ENCODE results near the gene CAPZA1. TPM values are rescaled to one million over a fixed set of nuclear protein-coding genes. Genes with fewer than 3 reads are reported as not detected.

CAPZA1 gene
- total and polyA plus RNA-seq, 10 of the 15 experiments (the other 5 are each of a cell fraction or from before 2014, with no cell fraction given) = 187 to 886 (median 278) TPM

DNA sequence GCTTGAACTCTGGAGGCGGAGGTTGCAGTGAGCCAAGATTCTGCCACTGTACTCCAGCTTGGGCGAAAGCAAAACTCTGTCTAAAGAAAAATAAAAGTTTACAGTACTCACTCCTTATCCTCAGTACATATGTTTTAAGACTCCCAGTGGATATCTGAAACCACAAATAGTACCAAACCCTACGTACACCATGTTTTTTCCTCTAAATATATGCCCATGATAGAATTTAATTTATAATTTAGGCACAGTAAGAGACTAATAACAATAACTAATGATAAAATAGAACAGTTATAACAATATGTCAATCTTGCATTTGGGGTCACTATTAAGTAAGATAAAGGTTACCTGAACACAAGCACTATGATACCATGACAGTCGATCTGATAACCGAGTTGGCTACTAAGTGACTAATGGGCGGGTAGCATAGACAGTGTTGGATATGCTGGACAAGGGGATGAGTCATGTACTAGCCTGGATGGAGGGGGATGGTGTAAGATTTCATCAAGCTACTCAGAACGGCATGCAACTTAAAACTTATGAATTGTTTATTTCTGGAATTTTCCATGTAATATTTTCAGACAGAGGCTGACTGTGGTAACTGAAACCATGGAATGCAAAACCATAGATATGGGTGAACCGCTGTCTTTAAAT lies 44.4 kb upstream of the CAPZA1 start:
- no peaks in the 10 kb centered on the region for H3K79me2 ChIP-seq (ENCODE audit: control insufficient read depth, insufficient read depth, low read length)
- ChIA-PET RAD21 (ENCODE audit: unreplicated experiment) (interaction anchor here (1.1 kb wide), 1 partner anchor 184 kb away, joined by 3 read pairs; no protein-coding TSS in a partner anchor), POLR2A (no interaction called here), CTCF (interaction anchor here (0.7 kb wide), 1 partner anchor 148 kb away, joined by 3 read pairs; no protein-coding TSS in a partner anchor), SMC1A (ENCODE audit: uncharacterized antibody, unreplicated experiment) (no interaction called here)
- 93% methylated on average over 8 of the region's 8 CpGs for WGBS (ENCODE audit: insufficient coverage, insufficient replicate concordance, low lambda C conversion rate, missing lambda C conversion rate)
- intact Hi-C loops (cut with micrococcal nuclease; ENCODE audit: unreplicated experiment) (no loop called here), in situ Hi-C loops (cut with MboI) (no loop called here)
- no peak for ATAC-seq
- BruUV-seq (replicated peaks) = no TSS peak
- DNase-seq (ENCODE audit: low read depth, low spot score) = no peak
- H3K36me3 ChIP-seq (ENCODE audit: control insufficient read depth in 2 of 2, insufficient read depth in 2 of 2, low read length in 1 of 2) = no peaks in the 10 kb centered on the region
- H3K27me3 ChIP-seq (replicated peaks in 1 of 2; ENCODE audit: control insufficient read depth in 2 of 2, insufficient read depth in 2 of 2, low read length in 1 of 2) = no peaks in the 10 kb centered on the region
- H3K4me1 ChIP-seq (ENCODE audit: control insufficient read depth, insufficient read depth, low read length) = no peaks in the 10 kb centered on the region
- no peak overlapping the region for H3K4me2 ChIP-seq (ENCODE audit: control insufficient read depth, insufficient read depth)
- H3K9ac ChIP-seq (ENCODE audit: control insufficient read depth, insufficient read depth, low read length) = no peak overlapping the region
- no peaks in the 10 kb centered on the region for H3K9me3 ChIP-seq (replicated peaks; ENCODE audit: control insufficient read depth, insufficient read depth, low read length)
- no peak overlapping the region for H3K4me3 ChIP-seq
- FAIRE-seq = no peak
- H3K27ac ChIP-seq (ENCODE audit: control insufficient read depth, insufficient read depth) = no peak overlapping the region
- no peaks in the 10 kb centered on the region for H4K20me1 ChIP-seq (ENCODE audit: control insufficient read depth, insufficient read depth)
- no peak overlapping the region for H2AFZ ChIP-seq (ENCODE audit: control insufficient read depth, low read depth, low read length)
- TF ChIP-seq, protein P1, sequence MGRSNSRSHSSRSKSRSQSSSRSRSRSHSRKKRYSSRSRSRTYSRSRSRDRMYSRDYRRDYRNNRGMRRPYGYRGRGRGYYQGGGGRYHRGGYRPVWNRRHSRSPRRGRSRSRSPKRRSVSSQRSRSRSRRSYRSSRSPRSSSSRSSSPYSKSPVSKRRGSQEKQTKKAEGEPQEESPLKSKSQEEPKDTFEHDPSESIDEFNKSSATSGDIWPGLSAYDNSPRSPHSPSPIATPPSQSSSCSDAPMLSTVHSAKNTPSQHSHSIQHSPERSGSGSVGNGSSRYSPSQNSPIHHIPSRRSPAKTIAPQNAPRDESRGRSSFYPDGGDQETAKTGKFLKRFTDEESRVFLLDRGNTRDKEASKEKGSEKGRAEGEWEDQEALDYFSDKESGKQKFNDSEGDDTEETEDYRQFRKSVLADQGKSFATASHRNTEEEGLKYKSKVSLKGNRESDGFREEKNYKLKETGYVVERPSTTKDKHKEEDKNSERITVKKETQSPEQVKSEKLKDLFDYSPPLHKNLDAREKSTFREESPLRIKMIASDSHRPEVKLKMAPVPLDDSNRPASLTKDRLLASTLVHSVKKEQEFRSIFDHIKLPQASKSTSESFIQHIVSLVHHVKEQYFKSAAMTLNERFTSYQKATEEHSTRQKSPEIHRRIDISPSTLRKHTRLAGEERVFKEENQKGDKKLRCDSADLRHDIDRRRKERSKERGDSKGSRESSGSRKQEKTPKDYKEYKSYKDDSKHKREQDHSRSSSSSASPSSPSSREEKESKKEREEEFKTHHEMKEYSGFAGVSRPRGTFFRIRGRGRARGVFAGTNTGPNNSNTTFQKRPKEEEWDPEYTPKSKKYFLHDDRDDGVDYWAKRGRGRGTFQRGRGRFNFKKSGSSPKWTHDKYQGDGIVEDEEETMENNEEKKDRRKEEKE (IDR thresholded peaks at IDR 0.05) = no peak
- TF ChIP-seq HDAC6 (IDR thresholded peaks at IDR 0.05; ENCODE audit: unreplicated experiment) (no peak), SREBF2 (IDR thresholded peaks at IDR 0.05; ENCODE audit: low read length) (no peak), CEBPB (IDR thresholded peaks at IDR 0.05; ENCODE audit: borderline replicate concordance in 1 of 2, low read depth in 2 of 2, low read length in 2 of 2) (no peak), CHD2 (IDR thresholded peaks at IDR 0.05; ENCODE audit: borderline replicate concordance, low read depth, low read length) (no peak), CHD1 (IDR thresholded peaks at IDR 0.05; ENCODE audit: low read depth, low read length) (no peak), WRNIP1 (IDR thresholded peaks at IDR 0.05; ENCODE audit: borderline replicate concordance, low read depth, low read length) (no peak), SMC3 (IDR thresholded peaks at IDR 0.05; ENCODE audit: borderline replicate concordance, low read length) (no peak), BHLHE40 (IDR thresholded peaks at IDR 0.05; ENCODE audit: borderline replicate concordance in 1 of 2, low read depth in 2 of 2, low read length in 1 of 2) (no peak), TARDBP (IDR thresholded peaks at IDR 0.05; ENCODE audit: borderline replicate concordance) (no peak), LARP7 (IDR thresholded peaks at IDR 0.05) (no peak), RFX5 (IDR thresholded peaks at IDR 0.05; ENCODE audit: low read depth, low read length) (no peak), SKIL (IDR thresholded peaks at IDR 0.05; ENCODE audit: low read depth, poor library complexity, severe bottlenecking) (no peak), ZNF687 (IDR thresholded peaks at IDR 0.05) (no peak), PAX5 (IDR thresholded peaks at IDR 0.05; ENCODE audit: borderline replicate concordance, low read depth, low read length) (no peak)
